Keratinocyte (primary cell): ENCODE results near the gene CABLES2. TPM values are rescaled to one million over a fixed set of nuclear protein-coding genes. Genes with fewer than 3 reads are reported as not detected.

Experiments
- DNase-seq: peaks from one replicate; pipeline ENCODE4 v3.0.0-alpha.2; 2011; ENCODE audit warnings: low read depth, missing footprints, low spot score
- FAIRE-seq: peaks from 2 replicates; lab custom pipeline; 2011; peaks lifted over from hg19 to GRCh38; lab: Jason Lieb, UNC
- H2AFZ ChIP-seq: 2 replicates; pipeline ENCODE4 v1.6.0; 2012; ENCODE audit warnings: low read length, control low read depth, inconsistent platforms; ENCODE audit not compliant: control insufficient read depth
- H3K27ac ChIP-seq: 2 replicates; pipeline ENCODE4 v1.5.1; 2011; ENCODE audit warnings: low read length; ENCODE audit not compliant: control insufficient read depth, insufficient read depth
- H3K27me3 ChIP-seq: 3 replicates; pipeline ENCODE4 v1.6.0; 2011; ENCODE audit warnings: low read length; ENCODE audit not compliant: control insufficient read depth, insufficient read depth; ENCODE audit errors: extremely low read depth
- H3K36me3 ChIP-seq, 2 experiments: 2 replicates in 1 of 2; 3 replicates in 1 of 2; pipeline ENCODE4 v1.5.1; 2011; ENCODE audit warnings: low read length in 2 of 2, mild to moderate bottlenecking in 1 of 2; ENCODE audit not compliant: control insufficient read depth in 2 of 2, insufficient read depth in 2 of 2; ENCODE audit errors: extremely low read depth in 1 of 2
- H3K4me1 ChIP-seq: 3 replicates; pipeline ENCODE4 v1.5.1; 2011; ENCODE audit warnings: low read length; ENCODE audit not compliant: control insufficient read depth, insufficient read depth; ENCODE audit errors: extremely low read depth
- H3K4me2 ChIP-seq: 3 replicates; pipeline ENCODE4 v1.6.0; 2011; ENCODE audit warnings: low read depth, low read length; ENCODE audit not compliant: control insufficient read depth, insufficient read depth; ENCODE audit errors: extremely low read depth
- H3K4me3 ChIP-seq, 3 experiments: fragments of 200-600 bp in 1 of 3; sonication (generic) in 1 of 3; 2 replicates in 2 of 3; 3 replicates in 1 of 3; pipeline ENCODE4 v1.5.1; 2011 to 2016; ENCODE audit warnings: low read length in 3 of 3, mild to moderate bottlenecking in 3 of 3, control low read depth in 2 of 3, inconsistent platforms in 1 of 3, low read depth in 1 of 3, mixed read lengths in 1 of 3, mixed run types in 1 of 3, moderate library complexity in 1 of 3; ENCODE audit not compliant: control insufficient read depth in 2 of 3, insufficient read depth in 2 of 3; ENCODE audit errors: extremely low read depth in 1 of 3
- H3K79me2 ChIP-seq: 2 replicates; pipeline ENCODE4 v1.6.0; 2012; ENCODE audit warnings: low read length; ENCODE audit not compliant: control insufficient read depth, insufficient read depth
- H3K9ac ChIP-seq: 3 replicates; pipeline ENCODE4 v1.6.0; 2011; ENCODE audit warnings: low read length; ENCODE audit not compliant: control insufficient read depth, insufficient read depth; ENCODE audit errors: extremely low read depth
- H3K9me1 ChIP-seq: 3 replicates; pipeline ENCODE4 v1.6.0; 2011; ENCODE audit warnings: low read length; ENCODE audit not compliant: control insufficient read depth, insufficient read depth; ENCODE audit errors: extremely low read depth
- H3K9me3 ChIP-seq: 2 replicates; pipeline ENCODE4 v1.5.1; 2012; ENCODE audit warnings: low read depth, low read length; ENCODE audit not compliant: control insufficient read depth
- H4K20me1 ChIP-seq: 3 replicates; pipeline ENCODE4 v1.6.0; 2011; ENCODE audit warnings: low read length; ENCODE audit not compliant: control insufficient read depth, insufficient read depth; ENCODE audit errors: extremely low read depth
- CTCF ChIP-seq, 3 experiments: IDR thresholded peaks in 1 of 3; conservative IDR thresholded peaks in 1 of 3; optimal IDR thresholded peaks in 1 of 3; 2 replicates in 2 of 3; 3 replicates in 1 of 3; pipeline versions ENCODE3 to v1.5.1; 2011; ENCODE audit warnings: low read length in 3 of 3, mild to moderate bottlenecking in 3 of 3, moderate library complexity in 2 of 3, control low read depth in 1 of 3, inconsistent platforms in 1 of 3; ENCODE audit not compliant: insufficient read depth in 2 of 3; ENCODE audit errors: extremely low read depth in 1 of 3
- EZH2 ChIP-seq: IDR thresholded peaks from one replicate; pipeline ENCODE4 v1.6.1; 2012; ENCODE audit warnings: inconsistent platforms, mild to moderate bottlenecking, low read length, moderate library complexity
- dilution Hi-C: fragments of 300-500 bp; cut with MboI; formaldehyde crosslinking; loops from one replicate; pipeline ENCODE4 v1.7.0; 2020; ENCODE audit warnings: low sequenced_read_pairs; ENCODE audit not compliant: extremely low pct_ligation_motif_present
- polyA plus RNA-seq, 5 experiments: library from polyadenylated mRNA; depleted of rRNA in 3 of 5; stranded (reverse) in 3 of 5; stranded (forward) in 1 of 5; unstranded in 1 of 5; fragments of >200 nt; gene quantifications; 1 replicate in 1 of 5; 2 replicates in 3 of 5; 3 replicates in 1 of 5; pipeline versions ENCODE4 v1.2.1 to v1.2.3, GENCODE V29; 2011 to 2012; ENCODE audit warnings: missing spikeins in 2 of 5, low read depth in 1 of 5, low replicate concordance in 1 of 5

Gene CABLES2
- polyA plus RNA-seq, 1 donor (not counting 4 experiments of a cell fraction or from before 2014, with no cell fraction given): 2.2 TPM

- FAIRE-seq (no peak), DNase-seq (no peak)
- H3K36me3 ChIP-seq: peaks cover 44 to 50% of the 10 kb centered on the region in 2 experiments
- H3K9me1 ChIP-seq: no peaks in the 10 kb centered on the region
- no peaks in the 10 kb centered on the region for H4K20me1 ChIP-seq
- no peaks in the 10 kb centered on the region for H3K27me3 ChIP-seq
- peaks cover 2% of the 10 kb centered on the region for H3K4me1 ChIP-seq
- no peak overlapping the region for H3K27ac ChIP-seq
- no peak overlapping the region for H3K4me3 ChIP-seq
- H2AFZ ChIP-seq: no peak overlapping the region
- peaks cover 4% of the 10 kb centered on the region for H3K79me2 ChIP-seq
- H3K4me2 ChIP-seq: no peak overlapping the region
- dilution Hi-C loops: no loop called here
- no peak for TF ChIP-seq EZH2
- no peak for TF ChIP-seq CTCF (optimal IDR thresholded peaks at IDR 0.05 in 1 of 3, IDR thresholded peaks at IDR 0.05 in 1 of 3, conservative IDR thresholded peaks at IDR 0.05 in 1 of 3; ENCODE audit: extremely low read depth in 1 of 3, insufficient read depth in 2 of 3, low read length in 3 of 3)
- no peaks in the 10 kb centered on the region for H3K9me3 ChIP-seq
- H3K9ac ChIP-seq: no peak overlapping the region
These were observed 62.3 kb downstream of the CABLES2 start for GRCh38 chr20:62344782-62345181.

- H3K9ac ChIP-seq: no peak overlapping the region
- dilution Hi-C loops: no loop called here
- no peaks in the 10 kb centered on the region for H3K4me1 ChIP-seq
- H3K4me3 ChIP-seq: no peak overlapping the region
- peaks cover 4% of the 10 kb centered on the region for H3K79me2 ChIP-seq
- H2AFZ ChIP-seq: no peak overlapping the region
- TF ChIP-seq EZH2: no peak
- no peak for TF ChIP-seq CTCF (optimal IDR thresholded peaks at IDR 0.05 in 1 of 3, IDR thresholded peaks at IDR 0.05 in 1 of 3, conservative IDR thresholded peaks at IDR 0.05 in 1 of 3; ENCODE audit: extremely low read depth in 1 of 3, insufficient read depth in 2 of 3, low read length in 3 of 3)
- no peaks in the 10 kb centered on the region for H3K27me3 ChIP-seq
- no peaks in the 10 kb centered on the region for H4K20me1 ChIP-seq
- FAIRE-seq (no peak), DNase-seq (no peak)
- H3K9me1 ChIP-seq: no peaks in the 10 kb centered on the region
- peaks cover 47 to 54% of the 10 kb centered on the region in 2 experiments for H3K36me3 ChIP-seq
- no peak overlapping the region for H3K4me2 ChIP-seq
- H3K9me3 ChIP-seq: no peaks in the 10 kb centered on the region
- H3K27ac ChIP-seq: no peak overlapping the region
These were observed 63.0 kb downstream of the CABLES2 start for GRCh38 chr20:62344092-62344491.
